PFSK-1 (cell line): ENCODE measurements around the gene WDR33.

Experiments
- POLR2AphosphoS5 ChIP-seq: IDR thresholded peaks from 2 replicates; pipeline ENCODE4 v1.6.1; 2012; ENCODE audit warnings: low read depth, mild to moderate bottlenecking, control low read depth, low read length, moderate library complexity
- SIN3A ChIP-seq: IDR thresholded peaks from 2 replicates; pipeline ENCODE4 v1.6.1; 2012; ENCODE audit warnings: mild to moderate bottlenecking, low read length, moderate library complexity, borderline replicate concordance; ENCODE audit not compliant: insufficient read depth

GRCh38 chr2:127810619-127811396 is at the start of gene WDR33:
- TF ChIP-seq POLR2AphosphoS5 (peak; percentile 85), SIN3A (no peak)
